Neural cell (in vitro differentiated cells): ENCODE data around the gene LSM4. TPM values are rescaled to one million over a fixed set of nuclear protein-coding genes. Genes with fewer than 3 reads are reported as not detected.

Source experiments
- H2AFZ ChIP-seq: fragments of 200-600, 300-800 bp; sonication (generic), shearing (Covaris generic); 2 replicates; pipeline ENCODE4 v1.6.0; 2014; ENCODE audit warnings: low read depth, mild to moderate bottlenecking, antibody characterized with exemption, low read length, moderate library complexity
- H3F3A ChIP-seq: fragments of 200-600 bp; shearing (Covaris generic); 2 replicates; pipeline ENCODE4 v1.6.1; 2016; ENCODE audit warnings: mild to moderate bottlenecking, moderate library complexity, mixed read lengths, antibody characterized with exemption, low read length; ENCODE audit not compliant: insufficient read depth, poor library complexity, severe bottlenecking
- H3K27ac ChIP-seq: fragments of 200-600, 300-800 bp; sonication (generic), shearing (Covaris generic); 2 replicates; pipeline ENCODE4 v1.5.1; 2014; ENCODE audit warnings: mild to moderate bottlenecking, low read length, moderate library complexity
- H3K27me3 ChIP-seq: fragments of 300-800, 200-600 bp; sonication (generic), shearing (Covaris generic); 2 replicates; pipeline ENCODE4 v1.6.0; 2014; ENCODE audit warnings: mild to moderate bottlenecking, low read depth, low read length, moderate library complexity; ENCODE audit not compliant: insufficient read depth
- H3K36me3 ChIP-seq: fragments of 300-800, 200-600 bp; sonication (generic), shearing (Covaris generic); 2 replicates; pipeline ENCODE4 v1.5.1; 2014; ENCODE audit warnings: mild to moderate bottlenecking, antibody characterized with exemption, low read length, moderate library complexity; ENCODE audit not compliant: insufficient read depth
- H3K4me2 ChIP-seq: fragments of 300-800, 200-600 bp; sonication (generic), shearing (Covaris generic); 2 replicates; pipeline ENCODE4 v1.6.0; 2014; ENCODE audit warnings: mild to moderate bottlenecking, low read length
- H3K4me3 ChIP-seq: fragments of 300-800, 200-600 bp; sonication (generic), shearing (Covaris generic); 2 replicates; pipeline ENCODE4 v1.5.1; 2014; ENCODE audit warnings: mild to moderate bottlenecking, low read length, moderate library complexity
- H3K79me2 ChIP-seq: fragments of 200-600 bp; shearing (Covaris generic); replicated peaks from 2 replicates; pipeline ENCODE4 v1.6.0; 2014; ENCODE audit warnings: mild to moderate bottlenecking, low read length, moderate library complexity; ENCODE audit not compliant: insufficient read depth
- H3K9ac ChIP-seq: fragments of 300-800, 200-600 bp; sonication (generic), shearing (Covaris generic); 2 replicates; pipeline ENCODE4 v1.6.1; 2016; ENCODE audit warnings: mild to moderate bottlenecking, low read length, mixed read lengths
- H3K9me2 ChIP-seq: fragments of 200-600 bp; shearing (Covaris generic); 2 replicates; pipeline ENCODE4 v1.6.1; 2016; ENCODE audit warnings: mild to moderate bottlenecking, low read length, mixed read lengths; ENCODE audit not compliant: insufficient read depth
- H3K9me3 ChIP-seq: fragments of 200-600, 300-800 bp; sonication (generic), shearing (Covaris generic); 2 replicates; pipeline ENCODE4 v1.6.1; 2016; ENCODE audit warnings: mild to moderate bottlenecking, mixed run types, low read length, moderate library complexity, mixed read lengths
- H4K20me1 ChIP-seq: fragments of 200-600 bp; shearing (Covaris generic); 2 replicates; pipeline ENCODE4 v1.6.1; 2016; ENCODE audit warnings: mild to moderate bottlenecking, mixed run types; ENCODE audit not compliant: insufficient read depth
- CTCF ChIP-seq: fragments of 450-650 bp; IDR thresholded peaks from 2 replicates; pipeline ENCODE4 v1.5.1; 2014; ENCODE audit warnings: antibody characterized with exemption, mild to moderate bottlenecking, moderate library complexity; ENCODE audit not compliant: poor library complexity, severe bottlenecking
- EP300 ChIP-seq: fragments of 450-650 bp; conservative IDR thresholded peaks from 2 replicates; pipeline ENCODE4 v1.6.1; 2014; ENCODE audit warnings: antibody characterized with exemption, mild to moderate bottlenecking, moderate library complexity; ENCODE audit not compliant: poor library complexity, severe bottlenecking
- EZH2 ChIP-seq: fragments of 200-600, 300-800 bp; shearing (Covaris generic), sonication (generic); IDR thresholded peaks from 2 replicates; pipeline ENCODE4 v1.6.1; 2014; ENCODE audit warnings: antibody characterized with exemption, low read length, borderline replicate concordance, mild to moderate bottlenecking; ENCODE audit not compliant: insufficient read depth, poor library complexity, severe bottlenecking
- MXI1 ChIP-seq: fragments of 450-650 bp; conservative IDR thresholded peaks from 2 replicates; pipeline ENCODE4 v1.6.1; 2014; ENCODE audit warnings: antibody characterized with exemption, mild to moderate bottlenecking; ENCODE audit not compliant: poor library complexity, severe bottlenecking
- POLR2AphosphoS5 ChIP-seq: IDR thresholded peaks from 2 replicates; pipeline ENCODE4 v1.6.1; 2012
- RAD21 ChIP-seq: fragments of 450-650 bp; conservative IDR thresholded peaks from 2 replicates; pipeline ENCODE4 v1.6.1; 2014; ENCODE audit warnings: antibody characterized with exemption, mild to moderate bottlenecking, moderate library complexity
- REST ChIP-seq: IDR thresholded peaks from 2 replicates; pipeline ENCODE4 v1.6.1; 2012; ENCODE audit warnings: borderline replicate concordance
- SMC3 ChIP-seq: fragments of 450-650 bp; conservative IDR thresholded peaks from 2 replicates; pipeline ENCODE4 v1.6.1; 2014; ENCODE audit warnings: antibody characterized with exemption, mild to moderate bottlenecking, moderate library complexity; ENCODE audit not compliant: poor library complexity
- TAF1 ChIP-seq: IDR thresholded peaks from 2 replicates; pipeline ENCODE4 v1.6.1; 2012; ENCODE audit warnings: low read depth
- polyA plus RNA-seq: library from polyadenylated mRNA; depleted of rRNA; stranded (reverse); fragments of >200 nt; gene quantifications from 2 replicates; pipeline ENCODE4 v1.2.3, GENCODE V29; 2014

The LSM4 gene
- polyA plus RNA-seq, 1 donor from 2014 or later = 382 TPM

GRCh38 chr19:18310118-18310909 lies 12.6 kb downstream of the LSM4 start:
- H3K4me3 ChIP-seq = no peak overlapping the region
- no peak for TF ChIP-seq MXI1
- no peak for TF ChIP-seq CTCF
- no peak for TF ChIP-seq POLR2AphosphoS5
- no peak for TF ChIP-seq RAD21
- no peak for TF ChIP-seq EZH2
- no peak for TF ChIP-seq SMC3
- TF ChIP-seq REST = no peak
- TF ChIP-seq EP300 = no peak
- no peak for TF ChIP-seq TAF1
- no peaks in the 10 kb centered on the region for H3F3A ChIP-seq
- no peak overlapping the region for H3K9ac ChIP-seq
- H3K27me3 ChIP-seq = no peaks in the 10 kb centered on the region
- no peaks in the 10 kb centered on the region for H4K20me1 ChIP-seq
- H2AFZ ChIP-seq = no peak overlapping the region
- H3K4me2 ChIP-seq = no peak overlapping the region
- H3K79me2 ChIP-seq = no peaks in the 10 kb centered on the region
- no peaks in the 10 kb centered on the region for H3K36me3 ChIP-seq
- H3K9me3 ChIP-seq = no peaks in the 10 kb centered on the region
- no peak overlapping the region for H3K27ac ChIP-seq
- no peaks in the 10 kb centered on the region for H3K9me2 ChIP-seq

GRCh38 chr19:18309525-18310064 lies 13.3 kb downstream of the LSM4 start:
- no peaks in the 10 kb centered on the region for H3F3A ChIP-seq
- TF ChIP-seq CTCF = no peak
- no peak overlapping the region for H3K4me3 ChIP-seq
- no peaks in the 10 kb centered on the region for H3K9me2 ChIP-seq
- H3K9me3 ChIP-seq = no peaks in the 10 kb centered on the region
- no peak overlapping the region for H3K27ac ChIP-seq
- no peaks in the 10 kb centered on the region for H3K27me3 ChIP-seq
- H3K9ac ChIP-seq = no peak overlapping the region
- H4K20me1 ChIP-seq = no peaks in the 10 kb centered on the region
- H3K79me2 ChIP-seq = no peaks in the 10 kb centered on the region
- no peak overlapping the region for H2AFZ ChIP-seq
- no peak overlapping the region for H3K4me2 ChIP-seq
- no peaks in the 10 kb centered on the region for H3K36me3 ChIP-seq
